Keratinocyte (primary cell): ENCODE measurements around the gene DMRT2. TPM values are rescaled to one million over a fixed set of nuclear protein-coding genes. Genes with fewer than 3 reads are reported as not detected.

ENCODE experiments used
- DNase-seq: peaks from one replicate; pipeline ENCODE4 v3.0.0-alpha.2; 2011; ENCODE audit warnings: low read depth, missing footprints, low spot score
- FAIRE-seq: peaks from 2 replicates; lab custom pipeline; 2011; peaks lifted over from hg19 to GRCh38; lab: Jason Lieb, UNC
- H2AFZ ChIP-seq: 2 replicates; pipeline ENCODE4 v1.6.0; 2012; ENCODE audit warnings: low read length, control low read depth, inconsistent platforms; ENCODE audit not compliant: control insufficient read depth
- H3K27ac ChIP-seq: 2 replicates; pipeline ENCODE4 v1.5.1; 2011; ENCODE audit warnings: low read length; ENCODE audit not compliant: control insufficient read depth, insufficient read depth
- H3K27me3 ChIP-seq: 3 replicates; pipeline ENCODE4 v1.6.0; 2011; ENCODE audit warnings: low read length; ENCODE audit not compliant: control insufficient read depth, insufficient read depth; ENCODE audit errors: extremely low read depth
- H3K36me3 ChIP-seq, 2 experiments: 2 replicates in 1 of 2; 3 replicates in 1 of 2; pipeline ENCODE4 v1.5.1; 2011; ENCODE audit warnings: low read length in 2 of 2, mild to moderate bottlenecking in 1 of 2; ENCODE audit not compliant: control insufficient read depth in 2 of 2, insufficient read depth in 2 of 2; ENCODE audit errors: extremely low read depth in 1 of 2
- H3K4me1 ChIP-seq: 3 replicates; pipeline ENCODE4 v1.5.1; 2011; ENCODE audit warnings: low read length; ENCODE audit not compliant: control insufficient read depth, insufficient read depth; ENCODE audit errors: extremely low read depth
- H3K4me2 ChIP-seq: 3 replicates; pipeline ENCODE4 v1.6.0; 2011; ENCODE audit warnings: low read depth, low read length; ENCODE audit not compliant: control insufficient read depth, insufficient read depth; ENCODE audit errors: extremely low read depth
- H3K4me3 ChIP-seq, 3 experiments: fragments of 200-600 bp in 1 of 3; sonication (generic) in 1 of 3; 2 replicates in 2 of 3; 3 replicates in 1 of 3; pipeline ENCODE4 v1.5.1; 2011 to 2016; ENCODE audit warnings: low read length in 3 of 3, mild to moderate bottlenecking in 3 of 3, control low read depth in 2 of 3, inconsistent platforms in 1 of 3, low read depth in 1 of 3, mixed read lengths in 1 of 3, mixed run types in 1 of 3, moderate library complexity in 1 of 3; ENCODE audit not compliant: control insufficient read depth in 2 of 3, insufficient read depth in 2 of 3; ENCODE audit errors: extremely low read depth in 1 of 3
- H3K79me2 ChIP-seq: 2 replicates; pipeline ENCODE4 v1.6.0; 2012; ENCODE audit warnings: low read length; ENCODE audit not compliant: control insufficient read depth, insufficient read depth
- H3K9ac ChIP-seq: 3 replicates; pipeline ENCODE4 v1.6.0; 2011; ENCODE audit warnings: low read length; ENCODE audit not compliant: control insufficient read depth, insufficient read depth; ENCODE audit errors: extremely low read depth
- H3K9me1 ChIP-seq: 3 replicates; pipeline ENCODE4 v1.6.0; 2011; ENCODE audit warnings: low read length; ENCODE audit not compliant: control insufficient read depth, insufficient read depth; ENCODE audit errors: extremely low read depth
- H3K9me3 ChIP-seq: 2 replicates; pipeline ENCODE4 v1.5.1; 2012; ENCODE audit warnings: low read depth, low read length; ENCODE audit not compliant: control insufficient read depth
- H4K20me1 ChIP-seq: 3 replicates; pipeline ENCODE4 v1.6.0; 2011; ENCODE audit warnings: low read length; ENCODE audit not compliant: control insufficient read depth, insufficient read depth; ENCODE audit errors: extremely low read depth
- EZH2 ChIP-seq: IDR thresholded peaks from one replicate; pipeline ENCODE4 v1.6.1; 2012; ENCODE audit warnings: inconsistent platforms, mild to moderate bottlenecking, low read length, moderate library complexity
- dilution Hi-C: fragments of 300-500 bp; cut with MboI; formaldehyde crosslinking; loops from one replicate; pipeline ENCODE4 v1.7.0; 2020; ENCODE audit warnings: low sequenced_read_pairs; ENCODE audit not compliant: extremely low pct_ligation_motif_present
- polyA plus RNA-seq, 5 experiments: library from polyadenylated mRNA; depleted of rRNA in 3 of 5; stranded (reverse) in 3 of 5; stranded (forward) in 1 of 5; unstranded in 1 of 5; fragments of >200 nt; gene quantifications; 1 replicate in 1 of 5; 2 replicates in 3 of 5; 3 replicates in 1 of 5; pipeline versions ENCODE4 v1.2.1 to v1.2.3, GENCODE V29; 2011 to 2012; ENCODE audit warnings: missing spikeins in 2 of 5, low read depth in 1 of 5, low replicate concordance in 1 of 5
- TF ChIP-seq, protein P1 (sequence below), 3 experiments: IDR thresholded peaks in 1 of 3; conservative IDR thresholded peaks in 1 of 3; optimal IDR thresholded peaks in 1 of 3; 2 replicates in 2 of 3; 3 replicates in 1 of 3; pipeline versions ENCODE3 to v1.5.1; 2011; ENCODE audit warnings: low read length in 3 of 3, mild to moderate bottlenecking in 3 of 3, moderate library complexity in 2 of 3, control low read depth in 1 of 3, inconsistent platforms in 1 of 3; ENCODE audit not compliant: insufficient read depth in 2 of 3; ENCODE audit errors: extremely low read depth in 1 of 3

DMRT2 gene
- polyA plus RNA-seq, 1 donor (not counting 4 experiments of a cell fraction or from before 2014, with no cell fraction given), result not detected

DNA sequence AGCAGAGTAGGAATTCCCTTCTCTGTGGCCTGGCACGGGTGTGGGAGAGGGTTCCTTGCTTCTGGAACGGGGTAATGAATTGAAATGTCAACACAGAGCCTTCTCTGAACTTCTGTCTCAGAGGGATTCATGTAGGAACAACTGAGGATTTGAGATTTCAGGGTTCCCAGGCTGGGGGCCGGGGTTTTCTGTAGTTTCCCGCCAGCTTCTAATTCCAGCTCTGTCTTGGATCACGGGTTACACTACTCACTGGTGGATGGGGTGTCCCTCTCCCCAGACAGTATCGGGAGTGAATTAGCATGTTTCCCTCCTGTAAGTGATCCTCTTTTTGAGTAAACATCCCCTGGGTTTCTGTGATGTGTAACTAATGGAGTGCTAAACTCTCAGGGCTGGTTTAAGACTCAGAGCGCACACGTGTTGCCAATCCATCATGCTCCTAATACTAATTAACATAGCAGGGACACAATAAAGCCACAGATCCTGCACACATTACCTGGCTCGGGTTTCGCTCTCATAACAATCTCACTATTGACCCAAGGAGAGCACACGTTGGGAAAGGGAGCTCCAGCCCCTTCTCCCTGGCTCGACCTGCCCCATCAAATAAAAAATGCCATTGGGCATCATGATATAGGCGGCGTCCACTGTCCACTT, 18.1 kb upstream of the DMRT2 start:
- Histone ChIP-seq H3K4me2 (no peak overlapping the region), H3K27ac (no peak overlapping the region), H3K4me3 (no peak overlapping the region), H3K36me3 (no peaks in the 10 kb centered on the region), H2AFZ (no peak overlapping the region), H3K79me2 (no peaks in the 10 kb centered on the region), H3K9ac (no peak overlapping the region), H3K27me3 (no peaks in the 10 kb centered on the region), H3K4me1 (no peaks in the 10 kb centered on the region), H3K9me1 (no peaks in the 10 kb centered on the region), H4K20me1 (no peaks in the 10 kb centered on the region), H3K9me3 (no peaks in the 10 kb centered on the region)
- dilution Hi-C loops, result no loop called here
- DNase-seq (no peak), FAIRE-seq (no peak)
- TF ChIP-seq, protein P1, sequence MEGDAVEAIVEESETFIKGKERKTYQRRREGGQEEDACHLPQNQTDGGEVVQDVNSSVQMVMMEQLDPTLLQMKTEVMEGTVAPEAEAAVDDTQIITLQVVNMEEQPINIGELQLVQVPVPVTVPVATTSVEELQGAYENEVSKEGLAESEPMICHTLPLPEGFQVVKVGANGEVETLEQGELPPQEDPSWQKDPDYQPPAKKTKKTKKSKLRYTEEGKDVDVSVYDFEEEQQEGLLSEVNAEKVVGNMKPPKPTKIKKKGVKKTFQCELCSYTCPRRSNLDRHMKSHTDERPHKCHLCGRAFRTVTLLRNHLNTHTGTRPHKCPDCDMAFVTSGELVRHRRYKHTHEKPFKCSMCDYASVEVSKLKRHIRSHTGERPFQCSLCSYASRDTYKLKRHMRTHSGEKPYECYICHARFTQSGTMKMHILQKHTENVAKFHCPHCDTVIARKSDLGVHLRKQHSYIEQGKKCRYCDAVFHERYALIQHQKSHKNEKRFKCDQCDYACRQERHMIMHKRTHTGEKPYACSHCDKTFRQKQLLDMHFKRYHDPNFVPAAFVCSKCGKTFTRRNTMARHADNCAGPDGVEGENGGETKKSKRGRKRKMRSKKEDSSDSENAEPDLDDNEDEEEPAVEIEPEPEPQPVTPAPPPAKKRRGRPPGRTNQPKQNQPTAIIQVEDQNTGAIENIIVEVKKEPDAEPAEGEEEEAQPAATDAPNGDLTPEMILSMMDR (optimal IDR thresholded peaks at IDR 0.05 in 1 of 3, IDR thresholded peaks at IDR 0.05 in 1 of 3, conservative IDR thresholded peaks at IDR 0.05 in 1 of 3; ENCODE audit: extremely low read depth in 1 of 3, insufficient read depth in 2 of 3, low read length in 3 of 3), result no peak
- TF ChIP-seq EZH2, result no peak

DNA sequence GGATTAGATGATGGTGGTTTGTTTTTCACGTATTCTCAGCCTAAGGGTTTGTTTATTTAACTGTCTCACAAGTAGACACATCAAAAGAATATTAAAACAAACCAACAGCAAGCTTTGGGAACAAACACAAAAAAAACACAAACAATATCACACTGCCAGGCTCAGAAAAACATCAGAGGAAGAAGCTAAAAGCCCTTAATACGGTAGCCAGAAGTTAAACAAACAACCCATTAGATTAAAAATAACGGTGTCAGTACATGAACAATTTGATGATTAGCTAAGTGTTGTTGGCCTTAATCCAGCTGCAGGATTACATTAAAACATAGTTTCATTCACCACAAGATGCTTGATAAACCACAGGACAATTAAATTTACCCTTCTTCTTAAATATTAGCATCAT, 15.9 kb upstream of the DMRT2 start:
- TF ChIP-seq EZH2, result no peak
- TF ChIP-seq, protein P1 (optimal IDR thresholded peaks at IDR 0.05 in 1 of 3, IDR thresholded peaks at IDR 0.05 in 1 of 3, conservative IDR thresholded peaks at IDR 0.05 in 1 of 3; ENCODE audit: extremely low read depth in 1 of 3, insufficient read depth in 2 of 3, low read length in 3 of 3), result no peak
- H3K27me3 ChIP-seq, result no peaks in the 10 kb centered on the region
- dilution Hi-C loops, result no loop called here

More for the DNA sequence above, 15.9 kb upstream of the DMRT2 start:
- Histone ChIP-seq H3K36me3 (no peaks in the 10 kb centered on the region), H4K20me1 (no peaks in the 10 kb centered on the region), H3K4me2 (no peak overlapping the region), H2AFZ (no peak overlapping the region), H3K9me3 (no peaks in the 10 kb centered on the region), H3K9me1 (no peaks in the 10 kb centered on the region), H3K27ac (no peak overlapping the region), H3K9ac (no peak overlapping the region), H3K4me1 (no peaks in the 10 kb centered on the region), H3K4me3 (no peak overlapping the region), H3K79me2 (no peaks in the 10 kb centered on the region)
- FAIRE-seq (no peak), DNase-seq (no peak)
